GM12892 (cell line): Measurements from ENCODE around the gene ADARB2.

ENCODE experiments used
- POLR2A ChIP-seq: IDR thresholded peaks from 2 replicates; pipeline ENCODE4 v1.6.1; 2011; ENCODE audit warnings: low read depth, low read length, control low read depth
- POLR2AphosphoS5 ChIP-seq: IDR thresholded peaks from 2 replicates; pipeline ENCODE4 v1.6.1; 2011; ENCODE audit warnings: low read depth, low read length, control low read depth

- TF ChIP-seq POLR2A = no peak
- no peak for TF ChIP-seq POLR2AphosphoS5
Measured at GRCh38 chr10:1348773-1349050, 388.6 kb downstream of the ADARB2 start.
